WTC11 (cell line): Measurements from ENCODE around the gene ACTL7A. TPM values are rescaled to one million over a fixed set of nuclear protein-coding genes. Genes with fewer than 3 reads are reported as not detected.

ENCODE experiments used
- ATAC-seq: fragments of 200-7000 bp; cut with Tn5 transposase; 2 replicates; pipeline ENCODE4 v1.10.0; 2021; ENCODE audit warnings: mild to moderate bottlenecking, moderate library complexity
- CTCF ChIA-PET: fragments of 300-600 bp; sonication (Branson Sonifier 250); formaldehyde crosslinking; loops from one replicate; lab custom pipeline; 2021; ENCODE audit warnings: antibody characterized with exemption; lab: Charles Lee
- POLR2A ChIA-PET: fragments of 350-600 bp; sonication (Branson Sonifier 250); formaldehyde crosslinking; loops from one replicate; lab custom pipeline; 2021; ENCODE audit warnings: antibody characterized with exemption; lab: Charles Lee
- DNase-seq: peaks from one replicate; pipeline ENCODE4 v3.0.0; 2021; ENCODE audit warnings: low spot score
- H3K27ac Mint-ChIP-seq: 2 replicates; pipeline ENCODE4 v1.8.0; 2021; ENCODE audit warnings: mixed read lengths
- H3K27me3 Mint-ChIP-seq: 2 replicates; pipeline ENCODE4 v1.8.0; 2021; ENCODE audit warnings: low read depth, mild to moderate bottlenecking, moderate library complexity, mixed read lengths
- H3K36me3 Mint-ChIP-seq: 2 replicates; pipeline ENCODE4 v1.8.0; 2021; ENCODE audit warnings: mixed read lengths
- H3K4me1 Mint-ChIP-seq: 2 replicates; pipeline ENCODE4 v1.8.0; 2022; ENCODE audit warnings: mixed read lengths
- H3K4me3 Mint-ChIP-seq: 2 replicates; pipeline ENCODE4 v1.8.0; 2021; ENCODE audit warnings: mild to moderate bottlenecking, moderate library complexity, mixed read lengths
- H3K9me3 Mint-ChIP-seq: 2 replicates; pipeline ENCODE4 v1.8.0; 2021; ENCODE audit warnings: mixed read lengths
- ATF1 ChIP-seq: sonication (generic); formaldehyde crosslinking; IDR thresholded peaks from 2 replicates; pipeline ENCODE4 v1.8.1; 2023; ENCODE audit warnings: mild to moderate bottlenecking, moderate library complexity, missing genetic modification reagents
- ATF3 ChIP-seq: sonication (generic); formaldehyde crosslinking; conservative IDR thresholded peaks from 2 replicates; pipeline ENCODE4 v1.8.1; 2022; ENCODE audit warnings: mild to moderate bottlenecking, missing genetic modification reagents
- CBFB ChIP-seq: sonication (generic); formaldehyde crosslinking; IDR thresholded peaks from 2 replicates; pipeline ENCODE4 v1.8.1; 2022; ENCODE audit warnings: mild to moderate bottlenecking, low read depth, missing genetic modification reagents
- CDX4 ChIP-seq: fragments of 250-450 bp; sonication (Bioruptor Pico); IDR thresholded peaks from 2 replicates; pipeline ENCODE4 v1.9.0; 2021; ENCODE audit warnings: moderate library complexity, mild to moderate bottlenecking, inconsistent platforms, borderline replicate concordance
- CREM ChIP-seq: sonication (generic); formaldehyde crosslinking; IDR thresholded peaks from 2 replicates; pipeline ENCODE4 v1.8.1; 2022; ENCODE audit warnings: mild to moderate bottlenecking, missing genetic modification reagents, moderate library complexity
- EMX1 ChIP-seq: fragments of 250-450 bp; sonication (Bioruptor Pico); IDR thresholded peaks from 2 replicates; pipeline ENCODE4 v1.8.0; 2021; ENCODE audit warnings: mild to moderate bottlenecking
- ETV6 ChIP-seq: sonication (generic); formaldehyde crosslinking; IDR thresholded peaks from 2 replicates; pipeline ENCODE4 v1.8.1; 2022; ENCODE audit warnings: mild to moderate bottlenecking, missing genetic modification reagents
- FOXK1 ChIP-seq: sonication (generic); formaldehyde crosslinking; IDR thresholded peaks from 2 replicates; pipeline ENCODE4 v1.8.0; 2022; ENCODE audit warnings: mild to moderate bottlenecking, moderate library complexity, missing genetic modification reagents
- FOXP1 ChIP-seq: sonication (generic); formaldehyde crosslinking; IDR thresholded peaks from 2 replicates; pipeline ENCODE4 v1.8.0; 2022; ENCODE audit warnings: missing genetic modification reagents, mild to moderate bottlenecking, moderate library complexity, borderline replicate concordance
- GABPB1 ChIP-seq: sonication (generic); formaldehyde crosslinking; IDR thresholded peaks from 2 replicates; pipeline ENCODE4 v1.8.1; 2023; ENCODE audit warnings: mild to moderate bottlenecking, missing genetic modification reagents
- JUN ChIP-seq: sonication (generic); formaldehyde crosslinking; IDR thresholded peaks from 2 replicates; pipeline ENCODE4 v1.8.0; 2023; ENCODE audit warnings: mild to moderate bottlenecking, missing genetic modification reagents
- MAX ChIP-seq: sonication (generic); formaldehyde crosslinking; IDR thresholded peaks from 2 replicates; pipeline ENCODE4 v1.8.0; 2022; ENCODE audit warnings: mild to moderate bottlenecking, missing genetic modification reagents
- MYBL2 ChIP-seq: sonication (generic); formaldehyde crosslinking; IDR thresholded peaks from 2 replicates; pipeline ENCODE4 v1.8.1; 2023; ENCODE audit warnings: mild to moderate bottlenecking, moderate library complexity, missing genetic modification reagents
- NR3C1 ChIP-seq: sonication (generic); formaldehyde crosslinking; conservative IDR thresholded peaks from 2 replicates; pipeline ENCODE4 v1.8.1; 2023; ENCODE audit warnings: low read depth, mild to moderate bottlenecking, missing genetic modification reagents
- TP53 ChIP-seq: sonication (generic); formaldehyde crosslinking; IDR thresholded peaks from 2 replicates; pipeline ENCODE4 v1.8.1; 2023; ENCODE audit warnings: mild to moderate bottlenecking, missing genetic modification reagents
- USF1 ChIP-seq: sonication (generic); formaldehyde crosslinking; IDR thresholded peaks from 2 replicates; pipeline ENCODE4 v1.8.0; 2022; ENCODE audit warnings: mild to moderate bottlenecking, missing genetic modification reagents
- ZBTB43 ChIP-seq: sonication (generic); formaldehyde crosslinking; IDR thresholded peaks from 2 replicates; pipeline ENCODE4 v1.8.1; 2023; ENCODE audit warnings: mild to moderate bottlenecking, missing genetic modification reagents
- ZNF121 ChIP-seq: sonication (generic); formaldehyde crosslinking; IDR thresholded peaks from 2 replicates; pipeline ENCODE4 v1.8.0; 2023; ENCODE audit warnings: missing genetic modification reagents
- ZNF219 ChIP-seq: sonication (generic); formaldehyde crosslinking; IDR thresholded peaks from 2 replicates; pipeline ENCODE4 v1.8.0; 2023; ENCODE audit warnings: missing genetic modification reagents, mild to moderate bottlenecking, borderline replicate concordance
- ZNF232 ChIP-seq: sonication (generic); formaldehyde crosslinking; IDR thresholded peaks from 2 replicates; pipeline ENCODE4 v1.8.0; 2022; ENCODE audit warnings: mild to moderate bottlenecking, missing genetic modification reagents
- ZNF317 ChIP-seq: sonication (generic); formaldehyde crosslinking; IDR thresholded peaks from 2 replicates; pipeline ENCODE4 v1.8.1; 2023; ENCODE audit warnings: low read depth, mild to moderate bottlenecking, moderate library complexity, missing genetic modification reagents, borderline replicate concordance
- ZNF423 ChIP-seq: fragments of 250-450 bp; sonication (Bioruptor Pico); IDR thresholded peaks from 2 replicates; pipeline ENCODE4 v2.1.2; 2022; ENCODE audit warnings: mild to moderate bottlenecking, moderate library complexity
- total RNA-seq: library from RNA; stranded (reverse); gene quantifications from 3 replicates; pipeline ENCODE4 v1.2.3, GENCODE V29; 2021

The ACTL7A gene
- total RNA-seq, 1 experiment from 2014 or later: not detected

- Mint-ChIP-seq H3K9me3 (no peaks in the 10 kb centered on the region), H3K4me1 (no peaks in the 10 kb centered on the region), H3K36me3 (peaks cover 30% of the 10 kb centered on the region), H3K4me3 (no peak overlapping the region), H3K27ac (no peak overlapping the region; the same call in 1 of the 2 replicates), H3K27me3 (no peaks in the 10 kb centered on the region)
- DNase-seq: no peak
- TF ChIP-seq ZBTB43 (CRISPR knock-in tag): no peak
- no peak for TF ChIP-seq CREM (CRISPR knock-in tag)
- no peak for TF ChIP-seq ETV6 (CRISPR knock-in tag)
- TF ChIP-seq CBFB (CRISPR knock-in tag): no peak
- no peak for TF ChIP-seq JUN (CRISPR knock-in tag)
- TF ChIP-seq CDX4 (CRISPR knock-in tag): no peak
- no peak for TF ChIP-seq MYBL2 (CRISPR knock-in tag)
- no peak for TF ChIP-seq USF1
- TF ChIP-seq ZNF219 (CRISPR knock-in tag): no peak
- TF ChIP-seq MAX (CRISPR knock-in tag): no peak
- no peak for TF ChIP-seq ZNF423 (CRISPR knock-in tag)
- TF ChIP-seq EMX1 (CRISPR knock-in tag): no peak
- TF ChIP-seq FOXK1 (CRISPR knock-in tag): no peak
- TF ChIP-seq ZNF317 (CRISPR knock-in tag): no peak
- TF ChIP-seq ATF1: no peak
- no peak for TF ChIP-seq ATF3 (CRISPR knock-in tag)
- no peak for TF ChIP-seq NR3C1
- ATAC-seq: no peak
- POLR2A ChIA-PET: no interaction called here
- CTCF ChIA-PET: no interaction called here
Measured at GRCh38 chr9:108867829-108868228, 5.8 kb downstream of the ACTL7A start.

DNA sequence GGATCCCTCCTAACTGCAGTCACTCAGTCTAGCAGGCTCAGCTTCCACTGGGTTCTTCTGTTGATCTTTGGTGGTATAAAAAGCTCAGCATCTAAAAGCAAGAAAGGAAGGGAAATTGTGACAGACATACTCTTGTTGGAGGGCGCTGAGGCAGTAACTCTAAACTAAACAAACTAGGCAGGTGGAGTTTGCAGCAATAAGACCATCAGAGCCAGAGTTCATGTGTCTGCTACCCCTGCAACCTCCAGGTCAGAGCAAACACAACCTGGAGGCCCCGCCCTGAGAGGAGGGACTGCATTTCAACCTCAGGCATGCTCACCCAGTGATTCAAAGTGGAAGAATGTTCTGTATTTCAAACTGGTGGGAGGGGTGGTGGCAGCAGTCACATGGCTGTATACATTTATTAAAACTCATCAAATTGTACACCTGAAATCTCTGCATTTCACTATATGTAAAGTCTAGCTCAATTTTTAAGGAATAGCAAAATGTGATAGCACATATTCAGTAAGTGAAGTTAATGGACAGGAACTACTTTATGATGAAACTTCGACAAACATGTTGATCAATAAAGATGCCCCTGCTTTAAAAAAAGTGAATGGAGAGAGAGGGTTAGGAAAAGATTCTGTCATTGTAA lies 7.1 kb downstream of the ACTL7A start:
- CTCF ChIA-PET: no interaction called here

DNA sequence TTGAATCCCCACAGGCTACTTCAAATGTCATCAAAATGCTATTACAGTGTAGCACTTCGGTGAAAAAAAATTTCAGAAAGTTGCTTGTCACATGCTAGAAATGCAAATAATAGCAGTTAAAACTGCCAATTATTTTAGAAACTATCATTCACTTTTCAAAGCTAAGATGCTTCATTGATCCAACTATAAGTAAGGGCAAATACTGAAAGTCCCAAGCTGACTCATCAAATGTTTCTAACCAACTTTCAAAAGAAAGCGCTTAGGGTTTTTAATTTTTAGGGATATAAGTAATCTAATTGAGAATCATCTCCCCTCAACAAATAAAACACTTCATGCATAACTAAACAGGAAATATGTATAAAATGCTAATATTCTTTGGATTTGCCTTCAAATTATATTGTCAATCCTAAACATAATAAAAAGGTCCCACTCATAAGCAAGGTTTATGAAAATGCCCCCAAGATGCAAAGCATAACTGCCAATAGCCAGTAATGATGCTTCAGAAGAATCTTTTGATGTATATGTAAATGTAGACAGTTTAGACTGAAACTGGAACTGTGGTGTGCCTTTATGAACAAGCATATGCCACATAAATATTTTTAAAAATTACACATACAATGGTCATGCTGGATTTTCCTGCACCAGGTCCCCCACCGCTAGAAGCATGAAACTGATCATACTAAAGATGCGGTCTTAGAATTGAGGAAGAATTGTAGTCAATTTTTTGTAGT lies 12.2 kb downstream of the ACTL7A start:
- DNase-seq (no peak), ATAC-seq (no peak)
- Mint-ChIP-seq H3K27ac (no peak overlapping the region), H3K36me3 (peaks cover 62% of the 10 kb centered on the region), H3K4me1 (no peaks in the 10 kb centered on the region), H3K4me3 (no peak overlapping the region), H3K27me3 (no peaks in the 10 kb centered on the region), H3K9me3 (no peaks in the 10 kb centered on the region)
- POLR2A ChIA-PET: no interaction called here
- CTCF ChIA-PET: no interaction called here
- no peak for TF ChIP-seq TP53 (CRISPR knock-in tag)
- TF ChIP-seq ZNF232 (CRISPR knock-in tag): no peak
- TF ChIP-seq CREM (CRISPR knock-in tag): no peak
- TF ChIP-seq ZNF423 (CRISPR knock-in tag): no peak
- TF ChIP-seq CDX4 (CRISPR knock-in tag): no peak
- TF ChIP-seq ETV6 (CRISPR knock-in tag): no peak
- TF ChIP-seq FOXP1 (CRISPR knock-in tag): no peak
- TF ChIP-seq CBFB (CRISPR knock-in tag): no peak
- TF ChIP-seq ATF3 (CRISPR knock-in tag): no peak
- no peak for TF ChIP-seq ZBTB43 (CRISPR knock-in tag)
- no peak for TF ChIP-seq GABPB1 (CRISPR knock-in tag)

More for the DNA sequence above, 7.1 kb downstream of the ACTL7A start:
- H3K27me3 Mint-ChIP-seq: no peaks in the 10 kb centered on the region
- no peak overlapping the region for H3K27ac Mint-ChIP-seq
- no peak overlapping the region for H3K4me3 Mint-ChIP-seq
- no peaks in the 10 kb centered on the region for H3K4me1 Mint-ChIP-seq
- ATAC-seq (no peak), DNase-seq (no peak)
- H3K9me3 Mint-ChIP-seq: no peaks in the 10 kb centered on the region
- TF ChIP-seq GABPB1 (CRISPR knock-in tag): peak; percentile 69
- TF ChIP-seq ZNF121 (CRISPR knock-in tag): no peak
- POLR2A ChIA-PET: no interaction called here
- peaks cover 38% of the 10 kb centered on the region for H3K36me3 Mint-ChIP-seq
